Prostate gland (tissue), 2 donors: ENCODE measurements around the gene REPIN1. TPM values are rescaled to one million over a fixed set of nuclear protein-coding genes. Genes with fewer than 3 reads are reported as not detected.

Source experiments
- DNase-seq: peaks from one replicate; pipeline ENCODE4 v3.0.0-alpha.2; 2019; ENCODE audit warnings: low spot score
- H3K27ac ChIP-seq, 2 donors: fragments of 200-600 bp; sonication (generic); 2 replicates each; pipeline ENCODE4 v1.5.1; 2017 to 2019
- H3K27me3 ChIP-seq: fragments of 200-600 bp; sonication (generic); replicated peaks from 2 replicates; pipeline ENCODE4 v1.5.1; 2019; ENCODE audit not compliant: insufficient read depth
- H3K36me3 ChIP-seq, 2 donors: fragments of 200-600 bp; sonication (generic); 1 replicate in 1 of 2; 2 replicates in 1 of 2; pipeline versions ENCODE4 v1.5.1 to v1.8.1; 2017 to 2019
- H3K4me1 ChIP-seq: fragments of 200-600 bp; sonication (generic); replicated peaks from 2 replicates; pipeline ENCODE4 v1.5.1; 2019
- H3K4me3 ChIP-seq, 2 donors: fragments of 200-600 bp; sonication (generic); 2 replicates each; pipeline ENCODE4 v1.5.1; 2017 to 2019
- H3K9me3 ChIP-seq: fragments of 200-600 bp; sonication (generic); 2 replicates; pipeline ENCODE4 v1.5.1; 2017
- POLR2A ChIP-seq: fragments of 450-650 bp; IDR thresholded peaks from one replicate; pipeline ENCODE4 v1.6.1; 2016; ENCODE audit warnings: antibody characterized with exemption, mild to moderate bottlenecking
- POLR2AphosphoS5 ChIP-seq: sonication (generic); formaldehyde crosslinking; IDR thresholded peaks from one replicate; pipeline ENCODE4 v1.6.1; 2017; ENCODE audit warnings: antibody characterized with exemption
- WGBS: methylation state at CpG from one replicate; pipeline ENCODE4 v1.1.5; 2018; 5-methylcytosine and 5-hydroxymethylcytosine counted together
- intact Hi-C: fragments of 100-400 bp; cut with DNase I; formaldehyde crosslinking; loops from one replicate; pipeline ENCODE4 v1.14.2; 2022
- total RNA-seq, 2 donors: library from RNA; depleted of rRNA; stranded (reverse); fragments of >200 nt; gene quantifications; one replicate each; pipeline ENCODE4 v1.1.0, GENCODE V29; 2016
- TF ChIP-seq, protein P1 (sequence below), 4 experiments: fragments of 200-600 bp in 2 of 4; fragments of 450-650 bp in 2 of 4; sonication (generic) in 2 of 4; IDR thresholded peaks; 1 replicate in 3 of 4; 2 replicates in 1 of 4; pipeline ENCODE4 v1.5.1; 2016 to 2019; ENCODE audit warnings: antibody characterized with exemption in 4 of 4, mild to moderate bottlenecking in 2 of 4, moderate library complexity in 2 of 4

Gene REPIN1
- total RNA-seq, 2 donors from 2014 or later: 150 to 171 TPM

DNA sequence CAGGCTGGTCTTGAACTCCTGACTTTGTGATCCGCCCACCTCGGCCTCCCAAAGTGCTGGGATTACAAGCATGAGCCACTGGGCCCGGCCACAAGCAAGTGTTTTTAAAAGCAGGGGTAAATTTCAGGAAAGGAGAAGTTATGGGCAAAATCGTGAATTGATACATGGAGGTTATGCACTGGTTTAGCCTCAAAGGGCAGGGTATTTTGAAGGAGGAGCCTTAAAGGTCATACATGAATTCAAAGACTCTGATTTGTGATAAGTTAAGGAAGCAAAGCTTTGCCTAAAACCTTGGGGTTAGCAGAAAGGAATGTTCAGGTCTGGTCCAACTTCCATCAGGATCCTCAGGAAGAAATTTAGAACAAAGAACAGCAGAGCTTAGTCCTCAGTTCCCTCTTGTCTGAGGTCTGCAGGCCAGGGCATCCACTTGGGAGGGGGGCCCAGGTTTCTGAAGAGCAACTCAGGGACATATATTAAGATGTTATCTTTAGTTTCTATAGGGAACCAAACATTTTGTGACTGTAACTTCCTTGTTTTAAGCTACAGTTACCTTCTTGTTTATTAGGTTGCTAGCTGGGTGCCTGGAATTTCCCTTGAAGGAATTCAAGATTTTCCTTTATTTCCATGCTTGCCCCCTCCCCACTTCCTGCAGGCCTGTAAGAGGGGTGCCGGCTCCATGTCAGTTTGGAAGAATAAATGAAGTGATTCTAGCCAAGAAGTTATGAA lies 2.8 kb upstream of the REPIN1 start:
- no peak overlapping the region for H3K4me3 ChIP-seq
- TF ChIP-seq POLR2A (no peak), POLR2AphosphoS5 (no peak)
- TF ChIP-seq, protein P1, sequence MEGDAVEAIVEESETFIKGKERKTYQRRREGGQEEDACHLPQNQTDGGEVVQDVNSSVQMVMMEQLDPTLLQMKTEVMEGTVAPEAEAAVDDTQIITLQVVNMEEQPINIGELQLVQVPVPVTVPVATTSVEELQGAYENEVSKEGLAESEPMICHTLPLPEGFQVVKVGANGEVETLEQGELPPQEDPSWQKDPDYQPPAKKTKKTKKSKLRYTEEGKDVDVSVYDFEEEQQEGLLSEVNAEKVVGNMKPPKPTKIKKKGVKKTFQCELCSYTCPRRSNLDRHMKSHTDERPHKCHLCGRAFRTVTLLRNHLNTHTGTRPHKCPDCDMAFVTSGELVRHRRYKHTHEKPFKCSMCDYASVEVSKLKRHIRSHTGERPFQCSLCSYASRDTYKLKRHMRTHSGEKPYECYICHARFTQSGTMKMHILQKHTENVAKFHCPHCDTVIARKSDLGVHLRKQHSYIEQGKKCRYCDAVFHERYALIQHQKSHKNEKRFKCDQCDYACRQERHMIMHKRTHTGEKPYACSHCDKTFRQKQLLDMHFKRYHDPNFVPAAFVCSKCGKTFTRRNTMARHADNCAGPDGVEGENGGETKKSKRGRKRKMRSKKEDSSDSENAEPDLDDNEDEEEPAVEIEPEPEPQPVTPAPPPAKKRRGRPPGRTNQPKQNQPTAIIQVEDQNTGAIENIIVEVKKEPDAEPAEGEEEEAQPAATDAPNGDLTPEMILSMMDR (IDR thresholded peaks at IDR 0.05): no peak
- DNase-seq: no peak
- H3K27ac ChIP-seq: no peak overlapping the region
- H3K9me3 ChIP-seq: no peaks in the 10 kb centered on the region
- intact Hi-C loops: no loop called here
- no peaks in the 10 kb centered on the region for H3K36me3 ChIP-seq
- 59% methylated on average over 5 of the region's 5 CpGs for WGBS
- H3K27me3 ChIP-seq: no peaks in the 10 kb centered on the region
- peaks cover 11% of the 10 kb centered on the region for H3K4me1 ChIP-seq

DNA sequence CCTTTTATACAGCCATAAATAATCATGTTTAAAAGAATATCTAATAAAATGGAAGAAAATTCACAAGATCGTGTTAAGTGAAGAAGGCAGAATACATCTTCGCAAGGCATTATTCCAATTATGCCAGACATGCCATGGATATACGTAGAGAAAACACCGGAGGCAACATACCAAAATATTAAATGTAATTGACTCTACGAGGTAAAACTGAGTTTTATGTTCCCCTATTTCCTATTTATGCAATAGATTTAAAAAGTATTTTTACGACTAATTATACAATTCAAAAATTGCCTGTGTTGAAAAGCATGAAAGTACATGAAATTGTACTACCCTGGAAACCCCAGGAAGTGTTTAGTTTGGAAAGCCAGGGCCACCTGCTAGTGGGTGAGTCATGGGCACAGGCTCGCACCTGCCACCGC lies 936 bp upstream of the REPIN1 start:
- no peak for DNase-seq
- H3K4me3 ChIP-seq: peak overlapping the region; percentile 86 to 88
- TF ChIP-seq POLR2A (no peak), POLR2AphosphoS5 (peak; percentile 36)
- TF ChIP-seq, protein P1 (IDR thresholded peaks at IDR 0.05): no peak
- peak overlapping the region; percentile 95 to 97 for H3K27ac ChIP-seq
- intact Hi-C loops: loop anchor here (1.0 kb wide), 1 partner anchor 11 kb away; no protein-coding TSS in a partner anchor
- no peaks in the 10 kb centered on the region for H3K27me3 ChIP-seq
- no peaks in the 10 kb centered on the region for H3K36me3 ChIP-seq
- WGBS: 23% methylated on average over 8 of the region's 8 CpGs
- H3K9me3 ChIP-seq: no peaks in the 10 kb centered on the region
- H3K4me1 ChIP-seq: peaks cover 16% of the 10 kb centered on the region

DNA sequence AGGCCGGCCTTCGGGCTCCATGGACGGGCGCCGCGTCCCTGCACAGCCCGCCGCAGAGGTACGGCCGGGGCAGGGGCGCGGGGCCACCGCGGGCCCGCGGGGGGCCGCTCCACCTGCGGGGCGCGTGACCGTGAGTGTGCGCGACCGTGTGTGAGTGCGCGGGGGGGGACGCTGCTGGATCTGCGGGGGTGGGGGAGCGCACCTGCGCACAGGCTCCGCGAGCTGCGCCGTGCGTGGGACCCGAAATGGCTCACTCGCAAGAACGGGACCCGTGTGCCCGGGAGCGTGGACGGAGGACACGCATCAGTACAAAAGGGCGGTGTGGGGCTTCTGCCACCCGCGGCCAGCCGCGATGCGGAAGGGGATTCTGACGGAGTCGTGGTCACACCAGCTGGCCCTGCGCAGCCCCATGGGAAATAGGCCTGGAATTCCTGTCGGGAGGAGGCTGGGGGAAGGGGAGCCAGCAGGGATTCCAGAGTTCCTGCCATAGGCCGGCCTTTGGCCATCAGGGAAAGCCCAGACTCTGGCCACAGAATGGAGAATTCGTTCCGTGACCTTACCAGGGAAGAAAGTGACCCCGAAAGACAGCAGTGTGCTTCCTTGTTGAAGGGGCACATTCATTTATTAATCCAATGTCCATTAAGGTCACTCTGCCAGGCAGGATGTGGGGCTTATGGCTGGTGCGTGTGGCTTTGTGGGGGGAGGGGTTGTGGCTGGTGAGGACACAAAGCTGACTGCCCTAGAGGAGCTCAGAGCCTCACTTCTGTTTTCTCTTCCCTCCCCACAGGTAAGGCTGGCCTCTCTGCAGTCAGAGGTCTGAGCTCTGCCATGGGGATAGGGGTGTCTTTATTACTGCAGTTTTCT lies 494 bp downstream of the REPIN1 start:
- Histone ChIP-seq H3K4me3 (peak overlapping the region; percentile 86 to 88), H3K36me3 (no peaks in the 10 kb centered on the region), H3K27me3 (no peaks in the 10 kb centered on the region), H3K9me3 (no peaks in the 10 kb centered on the region), H3K4me1 (peaks cover 29% of the 10 kb centered on the region), H3K27ac (peak overlapping the region; percentile 95 to 97)
- DNase-seq: peak; percentile 45
- intact Hi-C loops: loop anchor here (1.0 kb wide), 1 partner anchor 9 kb away; no protein-coding TSS in a partner anchor
- 0% methylated on average over 57 of the region's 58 CpGs for WGBS
- no peak for TF ChIP-seq POLR2A
- TF ChIP-seq POLR2AphosphoS5: no peak
- TF ChIP-seq, protein P1 (IDR thresholded peaks at IDR 0.05): no peak

DNA sequence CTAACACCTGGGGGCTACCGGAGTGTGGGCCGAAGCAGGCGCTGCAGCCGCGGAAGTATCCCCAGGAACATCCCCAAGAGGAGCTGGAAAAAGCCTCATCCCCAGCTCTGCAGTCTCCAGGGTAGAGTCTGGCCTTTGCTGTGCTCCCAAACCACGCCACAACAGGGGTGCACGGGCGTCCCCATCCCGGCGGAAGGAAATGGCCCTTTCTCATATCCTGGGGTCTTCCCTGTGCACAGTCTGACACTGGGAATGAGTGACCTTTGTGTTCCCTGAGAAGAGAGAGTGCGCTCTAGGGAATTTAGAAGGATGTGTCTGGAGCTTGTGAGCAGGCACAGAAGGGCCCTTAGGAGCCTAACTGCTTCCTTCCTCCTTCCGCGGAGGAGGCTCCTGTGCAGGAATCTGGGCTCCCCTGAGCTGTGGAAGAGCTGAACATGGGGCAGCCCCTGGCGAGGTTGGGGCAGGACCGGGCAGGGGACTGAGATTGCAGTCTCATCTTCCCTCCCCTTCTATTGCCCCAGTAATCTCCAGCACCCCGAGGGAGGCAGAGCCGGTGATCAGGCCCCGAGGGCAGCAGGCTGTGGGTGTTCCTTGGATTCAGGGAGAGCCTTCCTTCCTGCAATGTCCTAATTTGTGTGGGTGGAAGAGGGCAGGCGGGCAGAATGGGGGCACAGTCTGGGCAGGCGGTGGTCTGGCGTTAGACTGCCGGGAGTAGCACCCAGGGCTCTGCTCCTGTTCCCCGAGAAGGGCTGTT lies 1.3 kb downstream of the REPIN1 start:
- intact Hi-C loops: no loop called here
- H3K36me3 ChIP-seq: no peaks in the 10 kb centered on the region
- DNase-seq: no peak
- H3K4me3 ChIP-seq: peak overlapping the region; percentile 86 to 88
- WGBS: 23% methylated on average over 23 of the region's 23 CpGs
- no peaks in the 10 kb centered on the region for H3K27me3 ChIP-seq
- TF ChIP-seq POLR2A (no peak), POLR2AphosphoS5 (no peak)
- TF ChIP-seq, protein P1 (IDR thresholded peaks at IDR 0.05): no peak
- no peaks in the 10 kb centered on the region for H3K9me3 ChIP-seq
- peak overlapping the region; percentile 95 to 97 for H3K27ac ChIP-seq
- H3K4me1 ChIP-seq: peaks cover 29% of the 10 kb centered on the region
